IPS-18a (cell line): ENCODE measurements around the gene XPO5.
A peak's percentile ranks its signal among the peaks of the same experiment; 100 is the strongest.

Experiments used
- H3K27ac ChIP-seq: one replicate; pipeline ENCODE4 v1.5.1; 2013; ENCODE audit warnings: low read length
- H3K27me3 ChIP-seq: one replicate; pipeline ENCODE4 v1.6.1; 2013; ENCODE audit warnings: mild to moderate bottlenecking, low read length; ENCODE audit not compliant: control insufficient read depth, insufficient read depth
- H3K36me3 ChIP-seq: one replicate; pipeline ENCODE4 v1.6.1; 2013; ENCODE audit warnings: low read depth, low read length; ENCODE audit not compliant: control insufficient read depth
- H3K4me1 ChIP-seq: one replicate; pipeline ENCODE4 v1.6.1; 2013; ENCODE audit warnings: low read depth, low read length; ENCODE audit not compliant: control insufficient read depth
- H3K4me3 ChIP-seq: one replicate; pipeline ENCODE4 v1.5.1; 2013; ENCODE audit warnings: low read length
- H3K9ac ChIP-seq: one replicate; pipeline ENCODE4 v1.6.1; 2013; ENCODE audit warnings: mild to moderate bottlenecking, low read length, moderate library complexity
- H3K9me3 ChIP-seq: one replicate; pipeline ENCODE4 v1.6.1; 2013; ENCODE audit warnings: low read depth, low read length; ENCODE audit not compliant: control insufficient read depth

XPO5 gene

GRCh38 chr6:43511824-43512415 lies 63.9 kb downstream of the XPO5 start:
- Histone ChIP-seq H3K4me1 (peaks cover 8% of the 10 kb centered on the region), H3K36me3 (peaks cover 38% of the 10 kb centered on the region), H3K27ac (no peak overlapping the region)

GRCh38 chr6:43510827-43511163 lies 65.0 kb downstream of the XPO5 start:
- peaks cover 6% of the 10 kb centered on the region for H3K4me1 ChIP-seq
- no peak overlapping the region for H3K27ac ChIP-seq
- H3K4me3 ChIP-seq, result peak overlapping the region; percentile 65
- peak overlapping the region; percentile 54 for H3K9ac ChIP-seq
- H3K9me3 ChIP-seq, result no peaks in the 10 kb centered on the region
- H3K36me3 ChIP-seq, result peaks cover 38% of the 10 kb centered on the region
- H3K27me3 ChIP-seq, result peaks cover 24% of the 10 kb centered on the region

More at GRCh38 chr6:43511824-43512415, 63.9 kb downstream of the XPO5 start:
- peaks cover 24% of the 10 kb centered on the region for H3K27me3 ChIP-seq
- H3K9ac ChIP-seq, result no peak overlapping the region
- no peaks in the 10 kb centered on the region for H3K9me3 ChIP-seq
- no peak overlapping the region for H3K4me3 ChIP-seq

- H3K9me3 ChIP-seq, result no peaks in the 10 kb centered on the region
- H3K4me1 ChIP-seq, result peaks cover 3% of the 10 kb centered on the region
- H3K27me3 ChIP-seq, result peaks cover 24% of the 10 kb centered on the region
- peak within 1 kb of the TSS; percentile 65 for H3K4me3 ChIP-seq
- H3K27ac ChIP-seq, result no peak within 1 kb of the TSS
- H3K9ac ChIP-seq, result peak within 1 kb of the TSS; percentile 54
- peaks cover 36% of the 10 kb centered on the region for H3K36me3 ChIP-seq
Measured at GRCh38 chr6:43509984-43510826, 65.6 kb downstream of the XPO5 start, which contains the start of gene LRRC73. LRRC73 (minus strand) TSS chr6:43510346; CDS start chr6:43509785, 561 bp downstream.

- Histone ChIP-seq H3K27me3 (peaks cover 24% of the 10 kb centered on the region), H3K9ac (no peak overlapping the region), H3K27ac (no peak overlapping the region), H3K4me1 (peaks cover 3% of the 10 kb centered on the region), H3K9me3 (no peaks in the 10 kb centered on the region), H3K4me3 (peak overlapping the region; percentile 65), H3K36me3 (peaks cover 38% of the 10 kb centered on the region)
Measured at GRCh38 chr6:43509142-43509983, 66.5 kb downstream of the XPO5 start.

GRCh38 chr6:43508481-43509141 lies 67.2 kb downstream of the XPO5 start:
- Histone ChIP-seq H3K4me3 (no peak overlapping the region), H3K36me3 (peaks cover 37% of the 10 kb centered on the region), H3K27ac (no peak overlapping the region), H3K9ac (no peak overlapping the region), H3K9me3 (no peaks in the 10 kb centered on the region), H3K4me1 (peaks cover 3% of the 10 kb centered on the region), H3K27me3 (peaks cover 24% of the 10 kb centered on the region)

- Histone ChIP-seq H3K4me3 (no peak overlapping the region), H3K4me1 (peaks cover 3% of the 10 kb centered on the region), H3K27me3 (peaks cover 24% of the 10 kb centered on the region), H3K36me3 (peaks cover 38% of the 10 kb centered on the region), H3K9me3 (no peaks in the 10 kb centered on the region), H3K27ac (no peak overlapping the region), H3K9ac (no peak overlapping the region)
Measured at GRCh38 chr6:43506667-43507471, 69.0 kb downstream of the XPO5 start.

- Histone ChIP-seq H3K4me3 (no peak overlapping the region), H3K27ac (no peak overlapping the region), H3K9me3 (no peaks in the 10 kb centered on the region), H3K36me3 (peaks cover 39% of the 10 kb centered on the region), H3K27me3 (peaks cover 24% of the 10 kb centered on the region), H3K9ac (no peak overlapping the region), H3K4me1 (peaks cover 3% of the 10 kb centered on the region)
Measured at GRCh38 chr6:43506171-43506570, 69.7 kb downstream of the XPO5 start.

GRCh38 chr6:43505718-43506117 lies 70.1 kb downstream of the XPO5 start:
- H3K4me1 ChIP-seq, result peaks cover 3% of the 10 kb centered on the region
- no peak overlapping the region for H3K4me3 ChIP-seq
- H3K9me3 ChIP-seq, result no peaks in the 10 kb centered on the region
- no peak overlapping the region for H3K27ac ChIP-seq
- peaks cover 24% of the 10 kb centered on the region for H3K27me3 ChIP-seq
- peaks cover 43% of the 10 kb centered on the region for H3K36me3 ChIP-seq
- H3K9ac ChIP-seq, result no peak overlapping the region

GRCh38 chr6:43504756-43505593 lies 70.9 kb downstream of the XPO5 start:
- peaks cover 50% of the 10 kb centered on the region for H3K36me3 ChIP-seq
- no peak overlapping the region for H3K27ac ChIP-seq
- peaks cover 24% of the 10 kb centered on the region for H3K27me3 ChIP-seq
- H3K4me1 ChIP-seq, result peaks cover 3% of the 10 kb centered on the region
- H3K4me3 ChIP-seq, result no peak overlapping the region
- H3K9ac ChIP-seq, result no peak overlapping the region
- H3K9me3 ChIP-seq, result no peaks in the 10 kb centered on the region

- Histone ChIP-seq H3K27ac (no peak overlapping the region), H3K27me3 (peaks cover 10% of the 10 kb centered on the region), H3K9ac (no peak overlapping the region), H3K36me3 (peaks cover 65% of the 10 kb centered on the region), H3K4me1 (no peaks in the 10 kb centered on the region), H3K9me3 (no peaks in the 10 kb centered on the region), H3K4me3 (no peak overlapping the region)
Measured at GRCh38 chr6:43503443-43503842, 72.4 kb downstream of the XPO5 start.
